LNCAP (cell line): Measurements from ENCODE around the gene BACH2.

Source experiments
- CTCF ChIP-seq: fragments of 450-650 bp; IDR thresholded peaks from 2 replicates; pipeline ENCODE4 v1.5.1; 2017; ENCODE audit warnings: mild to moderate bottlenecking

The BACH2 gene

GRCh38 chr6:90214966-90215365, 81.7 kb downstream of the BACH2 start:
- no peak for TF ChIP-seq CTCF

GRCh38 chr6:90214461-90214860, 82.2 kb downstream of the BACH2 start:
- TF ChIP-seq CTCF, result no peak

- no peak for TF ChIP-seq CTCF
Observed at GRCh38 chr6:90212274-90212673, 84.4 kb downstream of the BACH2 start.

GRCh38 chr6:90209527-90209926, 87.1 kb downstream of the BACH2 start:
- no peak for TF ChIP-seq CTCF

- no peak for TF ChIP-seq CTCF
Observed at GRCh38 chr6:90204327-90205056, 92.2 kb downstream of the BACH2 start.

GRCh38 chr6:90203672-90204071, 93.0 kb downstream of the BACH2 start:
- TF ChIP-seq CTCF, result no peak

GRCh38 chr6:90202156-90202555, 94.5 kb downstream of the BACH2 start:
- TF ChIP-seq CTCF, result no peak

- no peak for TF ChIP-seq CTCF
Observed at GRCh38 chr6:90199900-90200299, 96.7 kb downstream of the BACH2 start.
